HG03039 (cell line): ENCODE data around the gene KRTAP6-1.

ENCODE experiments used
- ATAC-seq: cut with Tn5 transposase; IDR thresholded peaks from one replicate; pipeline ENCODE4 v1.9.1; 2021; ENCODE audit warnings: mild to moderate bottlenecking, moderate library complexity; ENCODE audit not compliant: unreplicated experiment

The KRTAP6-1 gene, protein sequence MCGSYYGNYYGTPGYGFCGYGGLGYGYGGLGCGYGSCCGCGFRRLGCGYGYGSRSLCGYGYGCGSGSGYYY

DNA sequence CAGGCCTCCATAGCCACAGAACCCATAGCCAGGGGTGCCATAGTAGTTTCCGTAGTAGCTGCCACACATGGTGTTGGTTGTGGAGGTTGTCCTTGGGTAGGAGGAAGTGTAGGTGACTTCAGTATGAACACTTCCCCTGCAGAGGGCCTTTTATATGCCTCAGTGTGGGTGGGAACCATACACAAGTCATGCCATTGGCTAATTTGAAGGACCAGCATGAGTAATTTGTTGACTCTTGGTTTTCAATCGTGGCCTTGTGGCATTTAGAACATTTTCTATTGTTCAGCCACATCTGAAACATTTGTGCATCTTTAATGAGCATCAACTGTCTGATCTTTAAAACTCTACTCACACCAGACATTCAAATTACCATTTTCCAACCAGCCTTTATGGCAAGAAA, at the start of gene KRTAP6-1:
TSS of gene KRTAP6-1 (minus strand) at position 95 of the 400 bp plus-strand sequence. CDS start at position 69, 26 bp downstream.
- ATAC-seq, result no peak

DNA sequence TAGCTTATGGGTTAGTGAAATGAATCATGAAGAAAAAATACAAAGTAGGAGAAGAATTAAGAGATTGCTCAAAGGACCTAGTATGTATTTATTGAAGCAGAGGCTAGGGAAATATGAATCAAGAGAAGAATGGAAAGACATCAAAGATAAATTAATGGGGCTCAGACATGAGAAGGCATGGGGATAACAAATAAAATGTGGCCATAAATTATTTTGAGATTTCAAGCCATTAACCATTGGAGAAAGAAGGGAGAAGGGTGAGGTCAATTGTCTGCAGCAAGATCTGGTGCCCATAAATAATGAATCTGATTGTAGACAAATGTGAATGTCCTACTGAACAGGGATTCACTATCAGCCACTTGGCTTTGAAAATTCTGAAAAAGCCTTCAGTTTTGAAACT, 39.2 kb upstream of the KRTAP6-1 start:
- no peak for ATAC-seq

DNA sequence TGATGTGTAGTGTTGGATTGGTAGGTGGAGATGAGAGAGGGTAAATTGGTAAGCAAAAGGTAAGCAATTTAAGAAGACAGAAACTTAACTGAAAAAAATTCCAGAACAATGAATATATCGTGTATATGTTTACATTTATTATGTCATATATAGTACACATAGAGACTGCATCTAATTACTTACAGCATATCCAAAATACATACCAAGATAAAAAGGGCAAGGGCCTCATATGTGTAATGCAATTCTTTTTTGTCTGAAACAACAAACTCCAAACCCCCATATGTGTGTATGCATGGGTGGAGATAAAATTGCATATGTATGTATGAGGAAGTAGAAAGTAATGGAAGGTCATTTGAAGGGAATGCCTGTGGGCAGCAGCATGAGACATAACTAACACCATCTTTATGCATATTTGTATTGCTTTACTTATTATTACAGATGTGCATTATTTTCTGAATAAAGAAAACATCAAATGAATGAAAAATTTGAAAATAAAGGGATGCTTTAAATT, 33.2 kb upstream of the KRTAP6-1 start:
- no peak for ATAC-seq

DNA sequence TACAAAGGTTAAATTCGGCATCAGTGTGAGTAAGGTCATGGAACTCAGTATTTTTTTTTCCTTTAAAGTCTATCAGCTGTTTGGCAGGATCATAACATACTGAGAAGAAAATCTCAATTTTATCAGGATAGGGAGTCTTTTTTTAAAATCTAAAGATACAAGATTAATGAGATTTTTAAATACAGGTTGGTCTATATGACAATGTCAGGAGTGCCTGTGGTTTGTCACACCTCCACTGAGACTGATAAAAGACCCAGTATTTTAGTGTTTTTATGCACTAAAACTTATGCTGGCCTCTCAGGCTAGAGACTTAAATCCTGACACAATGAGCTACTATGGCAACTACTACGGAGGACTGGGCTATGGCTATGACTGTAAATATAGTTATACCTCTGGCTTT, 28.8 kb upstream of the KRTAP6-1 start, which contains the start of gene KRTAP20-3:
TSS of gene KRTAP20-3 (plus strand) at position 301 of the 400 bp plus-strand sequence.
- no peak for ATAC-seq

DNA sequence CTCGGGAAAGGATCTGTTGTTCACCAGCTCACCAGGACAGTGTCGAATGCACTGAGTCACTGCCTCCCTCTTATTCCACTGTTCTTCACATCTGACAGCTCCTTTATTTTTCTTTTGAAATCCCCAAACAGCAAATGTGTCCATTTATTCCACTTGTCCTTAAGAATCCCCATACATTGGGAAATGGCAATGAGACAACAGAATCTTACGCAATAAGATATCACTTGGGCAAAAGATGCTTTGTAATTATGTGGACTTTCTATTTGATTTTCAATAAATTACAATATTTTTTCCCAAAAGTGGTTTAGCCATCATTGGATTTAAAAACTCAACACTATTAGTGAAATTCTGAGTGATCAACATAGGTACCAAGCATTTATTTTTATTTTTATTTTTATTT, 25.0 kb upstream of the KRTAP6-1 start:
- no peak for ATAC-seq

DNA sequence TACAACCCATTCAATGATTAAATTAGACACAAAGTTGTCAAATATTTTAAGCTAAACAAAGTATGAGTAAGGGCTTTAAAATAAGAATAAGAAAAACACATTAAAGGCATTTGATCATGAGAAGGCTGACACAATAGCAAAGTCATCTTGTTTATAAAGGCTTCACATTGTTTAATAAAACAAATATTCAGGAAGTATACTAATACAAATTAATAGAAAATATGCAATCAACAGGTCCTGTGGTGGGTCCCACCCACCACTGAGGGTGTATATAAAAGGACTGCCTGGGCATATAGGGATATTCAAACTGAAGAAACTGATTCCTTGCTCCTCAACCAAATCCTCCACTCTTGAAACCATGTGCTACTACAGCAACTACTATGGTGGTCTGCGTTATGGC, 21.2 kb upstream of the KRTAP6-1 start, which contains the start of gene KRTAP20-2:
TSS of gene KRTAP20-2 (plus strand) at position 301 of the 400 bp plus-strand sequence. CDS start at position 359, 58 bp downstream.
- no peak for ATAC-seq

DNA sequence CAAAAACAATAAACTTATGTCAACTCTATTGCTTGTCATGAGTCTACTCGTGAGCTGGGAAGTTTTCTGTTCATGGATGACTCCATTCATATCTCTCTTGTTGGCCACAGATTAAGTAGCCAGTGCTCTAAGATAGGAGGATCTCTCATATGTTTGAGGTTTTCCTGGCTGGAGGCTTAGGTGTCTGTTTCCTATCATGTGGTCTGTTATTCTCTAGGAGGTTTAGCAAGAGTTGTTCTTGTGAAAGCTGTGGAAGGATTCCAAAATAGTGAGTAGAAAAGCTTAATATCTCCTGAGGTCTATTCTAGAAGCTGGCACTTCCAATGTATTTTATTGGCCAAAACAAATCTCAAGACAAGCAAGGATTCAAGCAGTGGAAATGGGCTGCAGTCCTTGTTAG, 15.5 kb upstream of the KRTAP6-1 start:
- ATAC-seq, result no peak

DNA sequence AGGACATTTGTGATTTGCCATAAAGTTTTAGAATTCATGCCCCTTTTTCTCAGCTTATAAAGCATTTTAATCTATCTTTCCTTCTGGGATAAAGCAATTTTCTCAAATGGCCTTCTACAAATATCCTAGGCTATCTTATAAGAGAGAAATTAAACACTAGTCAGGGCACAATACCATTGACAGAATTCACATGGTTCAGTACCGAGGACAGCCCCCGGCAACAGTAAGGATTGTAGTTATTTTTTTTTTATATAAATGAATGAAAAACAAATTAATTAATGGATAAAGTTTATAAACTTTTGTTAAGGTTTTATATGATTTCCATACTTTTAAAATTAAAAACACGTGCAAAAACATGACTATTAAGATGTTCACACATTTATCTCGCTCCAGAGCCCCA, 14.4 kb upstream of the KRTAP6-1 start:
- no peak for ATAC-seq

DNA sequence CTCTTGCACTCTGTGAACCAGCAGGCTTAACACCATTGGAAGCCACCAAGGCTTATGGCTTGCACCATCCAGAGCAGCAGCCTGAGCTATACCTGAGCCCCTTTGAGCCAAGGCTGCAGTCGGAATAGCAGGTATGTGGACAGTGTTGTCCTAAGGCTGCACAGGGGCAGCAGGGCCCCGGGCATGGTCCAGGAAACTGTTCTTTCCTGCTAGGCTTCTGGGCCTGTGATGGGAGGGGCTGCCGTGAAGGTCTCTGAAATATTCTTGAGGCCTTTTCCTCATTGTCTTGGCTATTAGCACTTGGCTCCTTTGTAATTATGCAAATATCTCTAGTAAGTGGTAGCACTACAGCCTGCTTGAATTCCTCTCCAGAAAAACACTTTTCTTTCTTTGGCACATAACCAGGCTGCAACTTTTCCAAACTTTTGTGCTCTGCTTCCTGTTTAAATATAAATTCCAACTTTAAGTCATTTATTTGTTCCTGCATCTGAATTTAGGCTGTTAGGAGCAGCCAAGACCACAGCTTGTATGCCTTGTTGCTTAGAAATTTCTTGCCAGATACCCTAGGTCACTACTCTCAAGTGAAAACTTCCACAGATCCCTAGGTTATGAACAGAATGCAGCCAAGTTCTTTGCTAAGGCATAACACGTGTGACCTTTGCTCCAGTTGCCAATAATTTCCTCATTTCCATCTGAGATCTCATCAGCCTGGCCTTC, 11.9 kb upstream of the KRTAP6-1 start:
- no peak for ATAC-seq

DNA sequence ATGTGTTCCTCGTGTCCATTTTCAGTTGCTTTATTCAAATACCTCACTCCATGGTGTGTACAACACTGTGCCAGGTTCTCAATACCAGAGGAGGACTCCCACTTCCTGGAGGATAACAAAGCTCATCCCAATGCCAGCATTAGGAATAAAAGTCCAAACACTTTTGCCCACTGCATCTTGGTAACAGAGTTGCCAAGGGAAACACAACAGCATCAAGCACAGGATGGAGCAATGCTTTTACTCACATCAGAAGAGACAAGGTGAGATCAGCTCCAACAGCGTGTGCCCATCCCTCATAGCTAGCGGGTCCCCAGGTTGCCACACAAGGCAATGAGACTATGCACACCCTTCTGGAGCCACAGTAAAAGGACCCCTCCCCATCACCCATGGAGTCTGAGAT, 9.6 kb upstream of the KRTAP6-1 start:
- no peak for ATAC-seq

DNA sequence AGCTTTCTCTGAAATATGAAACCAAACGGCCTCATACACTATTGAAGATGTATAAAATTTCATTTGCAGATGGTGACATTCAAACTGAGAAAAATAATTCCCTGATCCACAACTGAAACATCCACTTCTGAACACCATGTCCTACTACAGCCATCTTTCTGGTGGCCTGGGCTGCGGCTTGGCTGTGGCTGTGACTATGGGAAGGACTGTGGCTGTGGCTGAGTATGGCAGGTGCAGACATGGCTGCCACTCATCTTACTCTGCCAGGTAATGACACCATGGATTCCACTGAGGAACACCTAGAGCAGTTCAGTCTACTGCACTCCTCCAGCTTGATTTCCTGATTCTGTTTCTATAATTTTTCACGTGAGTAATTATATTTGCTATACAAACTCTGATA, 6.8 kb upstream of the KRTAP6-1 start, which contains the start of gene KRTAP20-4:
TSS of gene KRTAP20-4 (plus strand) at position 106 of the 400 bp plus-strand sequence.
- ATAC-seq, result no peak

DNA sequence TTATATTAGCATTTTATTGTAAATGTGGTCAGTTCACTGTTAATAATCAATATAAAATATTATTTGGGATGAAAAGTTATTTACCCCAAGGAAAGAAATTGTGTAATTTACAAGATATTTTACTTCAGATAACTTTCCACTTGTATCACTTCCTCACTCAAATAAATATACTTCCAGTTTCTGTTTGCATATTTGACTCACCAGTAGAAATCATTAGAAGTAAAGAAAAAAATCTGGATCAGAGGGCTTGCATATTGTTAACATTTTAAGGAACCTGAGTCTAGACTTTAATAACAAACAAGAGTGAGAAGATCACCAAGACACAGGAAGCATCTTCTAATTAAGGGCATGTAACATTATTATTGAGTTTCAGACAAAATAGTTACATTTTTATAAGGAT, 6.3 kb upstream of the KRTAP6-1 start:
- ATAC-seq, result no peak

DNA sequence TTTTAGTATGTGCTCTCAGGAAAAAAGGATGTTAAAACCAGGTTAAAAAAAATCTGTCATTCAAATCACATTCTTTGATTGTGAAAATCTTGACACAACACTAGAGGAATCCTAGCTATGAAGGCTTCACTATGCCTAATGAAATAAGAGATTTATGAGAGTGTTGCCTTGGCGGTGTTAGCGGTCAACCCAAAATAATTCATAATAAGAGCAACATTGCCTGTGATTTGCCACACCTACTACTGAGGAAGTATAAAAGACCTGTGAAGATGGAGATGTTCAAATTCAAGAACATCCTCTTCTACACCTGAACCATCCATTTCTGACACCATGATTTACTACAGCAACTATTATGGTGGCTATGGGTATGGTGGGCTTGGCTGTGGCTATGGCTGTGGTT, 2.4 kb upstream of the KRTAP6-1 start, which contains the start of gene KRTAP20-1:
TSS of gene KRTAP20-1 (plus strand) at position 301 of the 400 bp plus-strand sequence. CDS start at position 331, 30 bp downstream.
- no peak for ATAC-seq

DNA sequence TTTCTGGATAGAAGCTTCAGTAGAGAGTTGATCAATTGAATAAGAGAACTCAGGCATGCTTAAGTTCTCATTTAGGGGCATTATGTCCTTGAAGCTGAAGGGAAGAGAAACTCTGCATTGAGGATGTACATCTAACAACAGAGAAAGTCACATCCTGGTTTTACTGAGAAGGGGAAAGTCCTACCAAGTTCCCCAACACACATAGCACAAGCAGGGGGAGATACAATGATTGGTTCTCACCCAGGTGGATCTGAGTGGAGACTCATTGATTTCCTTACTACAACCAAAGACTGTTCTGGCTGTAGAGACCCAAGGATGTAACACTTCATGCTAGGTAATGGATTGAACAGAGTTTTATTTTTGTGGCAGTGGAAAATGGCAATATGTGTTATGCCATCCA, 1.5 kb upstream of the KRTAP6-1 start:
- ATAC-seq, result no peak

DNA sequence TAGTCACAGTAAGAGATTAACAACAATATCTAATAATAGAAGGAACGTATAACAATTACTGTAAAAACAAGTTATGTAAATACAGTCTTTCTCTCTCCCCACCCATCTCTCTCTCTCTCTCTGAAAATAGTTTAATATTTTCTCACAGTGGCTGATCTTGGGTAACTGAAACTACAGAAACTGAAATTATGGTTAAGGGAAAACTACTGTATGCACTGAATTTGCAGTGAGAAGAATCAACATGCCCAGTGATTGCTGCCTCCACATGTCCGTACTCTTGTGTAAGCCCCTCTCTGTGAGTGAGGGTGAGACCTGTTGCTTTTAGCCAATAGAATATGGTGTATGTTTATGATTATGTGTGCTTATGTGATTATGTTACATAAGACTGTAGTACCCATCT, 1.6 kb downstream of the KRTAP6-1 start:
- no peak for ATAC-seq

DNA sequence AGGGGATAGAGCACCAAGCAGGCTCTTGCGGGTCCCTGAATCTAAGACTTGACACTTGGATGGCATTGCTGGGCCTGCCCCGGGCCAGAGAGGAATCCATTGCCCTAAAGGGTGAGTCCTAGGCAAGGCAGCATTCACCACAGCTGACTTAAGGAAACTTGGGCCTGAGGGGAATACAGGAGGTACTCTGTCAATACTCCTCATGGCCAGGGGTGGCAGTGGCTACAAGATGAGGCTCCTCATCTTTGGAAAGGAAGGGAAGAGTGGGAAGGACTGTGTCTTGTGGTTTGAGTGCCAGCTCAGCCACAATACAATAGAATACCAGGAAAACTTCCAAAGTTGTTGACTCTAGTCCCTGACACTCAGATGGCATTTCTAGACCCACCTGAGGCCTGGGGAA, 7.8 kb downstream of the KRTAP6-1 start:
- ATAC-seq, result no peak

DNA sequence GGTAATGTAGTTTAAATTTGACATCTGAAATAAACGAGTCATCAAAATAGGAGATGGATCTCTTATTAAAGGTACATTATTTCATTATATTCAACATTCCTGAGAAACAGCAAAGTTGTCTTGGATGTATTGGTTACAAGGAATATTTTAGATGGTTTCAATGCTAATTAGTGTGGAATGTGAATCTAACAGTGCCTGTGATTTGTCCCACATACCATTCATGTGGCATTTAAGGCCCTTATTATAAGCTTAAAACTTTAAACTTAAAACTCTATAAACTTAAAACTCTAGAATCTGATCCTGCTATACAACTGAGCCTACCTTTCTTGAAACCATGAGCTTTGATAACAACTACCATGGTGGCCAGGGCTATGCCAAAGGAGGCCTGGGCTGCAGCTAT, 12.9 kb downstream of the KRTAP6-1 start, which contains the start of gene KRTAP22-1:
TSS of gene KRTAP22-1 (plus strand) at position 301 of the 400 bp plus-strand sequence.
- ATAC-seq, result no peak

DNA sequence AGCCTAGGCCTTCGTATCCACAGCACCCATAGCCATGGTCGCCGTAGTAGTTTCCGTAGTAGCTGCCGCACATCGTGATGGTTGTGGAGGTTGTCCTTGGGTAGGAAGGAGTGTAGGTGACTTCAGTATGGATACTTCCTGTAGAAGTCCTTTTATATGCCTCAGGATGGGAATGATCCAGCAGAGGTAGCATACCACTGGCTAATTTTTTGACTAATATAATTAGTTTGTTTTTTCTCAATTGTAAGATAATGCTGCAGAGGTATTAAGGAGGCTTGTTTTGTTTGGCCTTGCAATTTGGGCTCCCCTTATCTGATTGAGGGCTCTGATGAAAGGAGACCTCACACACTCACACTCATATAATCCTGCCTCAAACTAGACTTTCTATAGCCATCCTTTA, 14.9 kb downstream of the KRTAP6-1 start, which contains the start of gene KRTAP6-2:
TSS of gene KRTAP6-2 (minus strand) at position 101 of the 400 bp plus-strand sequence. CDS start at position 73, 28 bp downstream.
- ATAC-seq, result no peak

DNA sequence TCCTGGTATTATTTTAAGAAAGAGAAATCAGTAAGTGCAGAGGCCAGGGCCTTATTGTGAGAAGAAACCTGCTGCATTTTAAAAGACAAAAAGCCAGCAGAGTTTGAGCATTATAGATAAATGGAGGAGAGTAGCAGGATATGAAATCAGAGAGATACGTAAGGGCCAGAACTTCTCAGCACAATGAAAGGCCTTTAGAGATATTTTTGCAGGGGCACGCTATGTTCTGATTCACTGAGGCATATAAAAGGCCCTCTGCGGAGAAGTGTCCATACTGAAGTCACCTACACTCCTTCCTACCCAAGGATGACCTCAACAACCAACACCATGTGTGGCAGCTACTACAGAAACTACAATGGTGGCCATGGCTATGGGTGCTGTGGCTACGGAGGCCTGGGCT, 21.6 kb downstream of the KRTAP6-1 start, which contains the start of gene KRTAP6-3:
TSS of gene KRTAP6-3 (plus strand) at position 301 of the 400 bp plus-strand sequence. CDS start at position 307, 6 bp downstream.
- no peak for ATAC-seq

DNA sequence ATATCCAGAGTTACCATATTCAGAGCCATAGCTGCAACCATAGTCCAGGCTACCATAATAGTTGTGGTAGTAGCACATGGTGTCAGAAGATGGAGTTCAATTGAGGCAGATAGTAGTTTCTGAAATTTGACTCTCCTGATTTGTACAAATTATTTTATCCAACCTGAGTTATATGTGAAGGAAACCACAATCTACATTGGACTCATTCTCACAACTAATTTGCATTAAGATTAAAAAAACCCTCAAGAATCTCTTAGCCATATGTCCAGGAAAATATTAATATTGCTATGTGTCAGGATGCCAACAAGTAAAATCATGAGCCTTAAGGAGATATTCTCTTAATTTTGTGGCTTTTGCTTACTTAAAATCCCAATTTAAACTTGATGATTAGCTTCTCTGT, 23.4 kb downstream of the KRTAP6-1 start, which contains the start of gene KRTAP22-2:
TSS of gene KRTAP22-2 (minus strand) at position 101 of the 400 bp plus-strand sequence.
- ATAC-seq, result no peak

DNA sequence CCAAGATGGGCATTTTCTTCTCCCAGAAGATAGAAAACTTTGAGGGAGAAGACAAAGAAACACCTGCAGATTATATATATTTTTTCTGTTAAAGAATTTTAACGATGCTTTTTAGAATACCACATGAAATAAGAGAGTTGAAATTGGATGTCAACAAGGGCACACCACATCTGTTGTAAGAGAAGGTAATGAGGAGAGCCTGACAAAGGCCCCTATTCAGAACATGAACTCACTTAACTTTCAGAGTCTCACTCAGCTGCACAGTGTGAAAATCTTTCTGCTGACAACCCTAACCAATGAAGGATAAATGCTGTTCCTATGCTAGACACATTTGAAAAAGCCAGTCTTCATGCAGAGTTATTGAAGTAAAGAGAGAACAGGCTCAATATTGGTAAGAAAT, 30.9 kb downstream of the KRTAP6-1 start:
- no peak for ATAC-seq

DNA sequence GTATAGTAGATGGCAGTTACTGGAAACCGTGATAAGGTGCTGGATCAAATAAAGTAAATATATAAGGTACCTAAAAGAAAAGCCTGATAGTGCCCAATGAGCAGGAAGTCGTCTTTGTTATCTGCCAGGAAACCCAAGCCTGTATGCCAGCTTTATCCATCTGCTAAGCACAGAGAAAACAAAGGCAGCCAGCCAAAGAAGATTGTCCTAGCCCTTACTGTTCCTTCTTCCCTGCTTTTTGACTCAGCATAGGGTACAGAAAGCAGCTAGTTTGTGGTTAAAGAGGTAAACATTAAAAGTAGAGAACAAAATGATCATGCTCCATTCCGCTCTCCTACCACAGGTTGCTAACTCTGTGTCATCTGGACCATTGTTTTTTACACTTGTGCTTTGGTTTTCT, 33.6 kb downstream of the KRTAP6-1 start:
- ATAC-seq, result no peak
